GM11168 (cell line): Measurements from ENCODE around the gene DCDC2.

Experiments used
- in situ Hi-C: fragments of 300-500 bp; cut with MboI; formaldehyde crosslinking; loops from one replicate; pipeline ENCODE4 v1.12.0; 2022; ENCODE audit warnings: low sequenced_read_pairs; ENCODE audit not compliant: unreplicated experiment

The DCDC2 gene

GRCh38 chr6:24228681-24229255 is 129.1 kb downstream of the DCDC2 start:
- in situ Hi-C loops, result no loop called here

GRCh38 chr6:24228123-24228522 is 129.7 kb downstream of the DCDC2 start:
- in situ Hi-C loops, result no loop called here

- in situ Hi-C loops, result no loop called here
Measured at GRCh38 chr6:24227556-24227955, 130.3 kb downstream of the DCDC2 start.

GRCh38 chr6:24226541-24226940 is 131.3 kb downstream of the DCDC2 start:
- in situ Hi-C loops, result no loop called here

- in situ Hi-C loops, result no loop called here
Measured at GRCh38 chr6:24225838-24226237, 132.0 kb downstream of the DCDC2 start.

- in situ Hi-C loops, result no loop called here
Measured at GRCh38 chr6:24223115-24223919, 134.5 kb downstream of the DCDC2 start.

GRCh38 chr6:24219670-24220069 is 138.2 kb downstream of the DCDC2 start:
- in situ Hi-C loops, result no loop called here

- in situ Hi-C loops, result no loop called here
Measured at GRCh38 chr6:24214984-24215383, 142.9 kb downstream of the DCDC2 start.

- in situ Hi-C loops, result loop anchor here (10.0 kb wide), 1 partner anchor 143 kb away; no protein-coding TSS in a partner anchor
Measured at GRCh38 chr6:24207413-24207812, 150.4 kb downstream of the DCDC2 start.

- in situ Hi-C loops, result loop anchor here (10.0 kb wide), 1 partner anchor 140 kb away; no protein-coding TSS in a partner anchor
Measured at GRCh38 chr6:24205020-24205492, 152.8 kb downstream of the DCDC2 start.

- in situ Hi-C loops, result loop anchor here (10.0 kb wide), 1 partner anchor 139 kb away; no protein-coding TSS in a partner anchor
Measured at GRCh38 chr6:24204113-24204512, 153.7 kb downstream of the DCDC2 start.

GRCh38 chr6:24197892-24198291 is 160.0 kb downstream of the DCDC2 start:
- in situ Hi-C loops, result no loop called here

- in situ Hi-C loops, result no loop called here
Measured at GRCh38 chr6:24195836-24196597, 161.8 kb downstream of the DCDC2 start.

- in situ Hi-C loops, result no loop called here
Measured at GRCh38 chr6:24194978-24195700, 162.7 kb downstream of the DCDC2 start.

GRCh38 chr6:24193364-24193763 is 164.5 kb downstream of the DCDC2 start:
- in situ Hi-C loops, result no loop called here

- in situ Hi-C loops, result no loop called here
Measured at GRCh38 chr6:24191346-24191745, 166.5 kb downstream of the DCDC2 start.

- in situ Hi-C loops, result no loop called here
Measured at GRCh38 chr6:24188578-24189080, 169.2 kb downstream of the DCDC2 start.

GRCh38 chr6:24187965-24188577 is 169.8 kb downstream of the DCDC2 start:
- in situ Hi-C loops, result no loop called here

GRCh38 chr6:24186349-24186748 is 171.5 kb downstream of the DCDC2 start:
- in situ Hi-C loops, result no loop called here

- in situ Hi-C loops, result no loop called here
Measured at GRCh38 chr6:24183584-24183983, 174.3 kb downstream of the DCDC2 start.
